GM19463 (cell line): ENCODE results near the gene RAPGEFL1.
"Not testable (repeated sequence)": the region's sequence is repeated elsewhere in the genome, so short reads cannot be mapped to it uniquely, and the experiment has no call there.

Experiments used
- ATAC-seq: cut with Tn5 transposase; IDR thresholded peaks from one replicate; pipeline ENCODE4 v1.9.1; 2021; ENCODE audit warnings: mild to moderate bottlenecking, moderate library complexity; ENCODE audit not compliant: unreplicated experiment

The RAPGEFL1 gene, protein sequence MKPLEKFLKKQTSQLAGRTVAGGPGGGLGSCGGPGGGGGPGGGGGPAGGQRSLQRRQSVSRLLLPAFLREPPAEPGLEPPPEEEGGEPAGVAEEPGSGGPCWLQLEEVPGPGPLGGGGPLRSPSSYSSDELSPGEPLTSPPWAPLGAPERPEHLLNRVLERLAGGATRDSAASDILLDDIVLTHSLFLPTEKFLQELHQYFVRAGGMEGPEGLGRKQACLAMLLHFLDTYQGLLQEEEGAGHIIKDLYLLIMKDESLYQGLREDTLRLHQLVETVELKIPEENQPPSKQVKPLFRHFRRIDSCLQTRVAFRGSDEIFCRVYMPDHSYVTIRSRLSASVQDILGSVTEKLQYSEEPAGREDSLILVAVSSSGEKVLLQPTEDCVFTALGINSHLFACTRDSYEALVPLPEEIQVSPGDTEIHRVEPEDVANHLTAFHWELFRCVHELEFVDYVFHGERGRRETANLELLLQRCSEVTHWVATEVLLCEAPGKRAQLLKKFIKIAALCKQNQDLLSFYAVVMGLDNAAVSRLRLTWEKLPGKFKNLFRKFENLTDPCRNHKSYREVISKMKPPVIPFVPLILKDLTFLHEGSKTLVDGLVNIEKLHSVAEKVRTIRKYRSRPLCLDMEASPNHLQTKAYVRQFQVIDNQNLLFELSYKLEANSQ

DNA sequence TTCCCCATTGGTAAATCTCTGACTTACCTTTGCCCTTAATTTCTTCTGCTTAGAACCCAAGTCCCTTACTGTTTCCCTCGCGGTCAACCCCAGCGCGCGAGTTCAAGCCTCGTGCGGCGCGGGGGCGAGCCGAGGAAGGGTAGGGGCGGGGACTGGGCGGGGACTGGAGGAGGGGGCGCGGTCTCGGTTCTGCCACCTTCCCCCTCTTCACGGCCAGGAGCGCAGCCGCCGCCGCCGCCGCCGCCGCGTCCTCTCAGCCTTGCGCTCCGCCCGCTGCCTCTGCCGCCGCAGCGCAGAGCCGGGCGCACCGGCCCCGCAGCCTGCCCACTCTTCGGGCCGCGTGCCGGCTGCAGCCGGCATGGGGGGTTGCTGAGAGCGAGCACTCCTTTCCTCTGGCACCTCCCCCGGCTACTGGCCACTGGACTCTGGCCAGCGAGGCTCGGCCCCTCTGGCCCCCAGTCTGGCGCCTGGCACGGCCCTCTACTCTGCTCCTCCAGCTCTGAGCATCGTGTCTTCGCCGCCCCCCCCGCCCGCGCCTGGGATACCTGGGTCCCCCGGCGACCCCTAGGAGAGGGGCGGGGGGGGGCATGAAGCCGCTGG, at the start of gene RAPGEFL1:
Gene RAPGEFL1, plus strand, starts transcription at position 196 of the 600 bp plus-strand sequence. Its CDS starts 392 bp downstream, at position 588.
- no peak for ATAC-seq

GRCh38 chr17:40129498-40129897, 47.8 kb upstream of the RAPGEFL1 start:
- no peak for ATAC-seq

GRCh38 chr17:40130352-40131042, 46.8 kb upstream of the RAPGEFL1 start:
- ATAC-seq, result no peak

DNA sequence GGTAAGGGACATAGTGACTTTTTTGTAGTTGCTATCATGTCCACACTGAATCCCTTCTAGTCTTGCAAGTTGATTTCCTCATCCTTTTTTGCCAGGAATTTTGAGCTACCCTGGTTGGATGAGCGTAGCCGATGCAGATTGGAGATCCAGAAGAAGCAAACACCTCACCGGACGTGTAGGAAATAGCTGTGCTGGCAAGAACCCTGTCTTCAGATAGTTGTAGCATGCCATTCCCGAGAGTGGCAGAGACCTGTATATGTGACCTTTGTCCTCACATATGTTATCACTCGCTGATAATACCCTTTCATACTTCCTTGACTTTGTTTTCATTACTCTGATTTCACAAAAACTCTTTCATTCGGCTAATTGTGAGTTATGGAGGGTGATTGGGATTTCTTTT, 43.1 kb upstream of the RAPGEFL1 start:
- ATAC-seq, result no peak

DNA sequence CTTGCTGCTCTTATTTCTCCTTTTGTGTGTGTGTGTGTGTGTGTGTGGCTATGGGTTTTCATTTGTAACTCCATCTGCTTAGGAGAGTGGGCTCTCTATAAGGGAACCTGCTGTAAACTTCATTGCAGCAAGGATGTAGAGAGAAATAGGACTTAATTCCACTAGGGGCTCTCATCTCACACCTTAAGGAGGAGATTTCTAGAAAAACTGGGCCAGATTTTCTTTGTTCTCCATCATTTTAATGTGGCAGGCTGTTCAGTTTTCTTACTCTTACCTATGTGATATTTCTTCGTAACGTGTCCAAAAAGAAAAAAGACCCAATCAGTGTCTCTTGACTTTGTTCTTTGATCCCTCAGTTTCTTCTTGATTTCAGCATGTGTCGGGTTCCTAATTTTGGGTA, 41.5 kb upstream of the RAPGEFL1 start:
- no peak for ATAC-seq

- ATAC-seq, result no peak
These were observed 37.7 kb upstream of the RAPGEFL1 start for GRCh38 chr17:40139566-40140058.

DNA sequence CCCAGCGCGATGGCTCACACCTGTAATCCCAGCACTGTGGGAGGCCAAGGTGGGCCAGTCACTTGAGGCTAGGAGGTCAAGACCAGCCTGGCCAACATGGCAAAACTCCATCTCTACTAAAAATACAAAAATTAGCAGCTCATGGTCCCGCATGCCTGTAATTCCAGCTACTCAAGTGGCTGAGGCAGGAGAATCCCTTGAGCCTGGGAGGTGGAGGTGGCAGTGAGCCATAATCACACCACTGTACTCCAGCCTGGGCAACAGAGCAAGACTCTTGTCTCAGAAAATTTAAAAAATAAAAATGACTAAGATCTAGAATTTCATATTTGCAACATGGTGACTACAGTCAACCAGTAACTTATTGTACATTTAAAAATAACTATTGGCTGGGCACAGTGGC, 34.1 kb upstream of the RAPGEFL1 start:
- ATAC-seq, result not testable (repeated sequence)

GRCh38 chr17:40145476-40145875, 31.8 kb upstream of the RAPGEFL1 start:
- ATAC-seq, result no peak

DNA sequence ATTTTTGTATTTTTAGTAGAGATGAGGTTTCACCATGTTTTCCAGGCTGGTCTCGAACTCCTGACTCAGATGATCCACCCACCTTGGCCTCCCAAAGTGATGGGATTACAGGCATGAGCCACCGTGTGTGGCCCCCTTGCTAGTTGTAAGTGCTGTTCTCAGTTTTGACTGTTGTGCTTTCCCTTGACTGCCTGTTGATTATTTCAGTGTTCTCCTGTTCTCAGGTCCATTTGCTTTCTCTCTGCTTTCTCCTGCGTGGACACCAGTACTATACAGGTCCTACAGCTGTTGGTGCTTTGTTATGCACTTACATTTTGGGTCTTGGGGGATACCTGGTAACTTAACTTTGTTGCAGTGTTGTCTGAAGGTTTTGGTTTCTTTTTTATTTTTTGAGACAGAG, 28.7 kb upstream of the RAPGEFL1 start:
- no peak for ATAC-seq

GRCh38 chr17:40150276-40150675, 27.0 kb upstream of the RAPGEFL1 start:
- no peak for ATAC-seq

GRCh38 chr17:40151414-40151963, 25.8 kb upstream of the RAPGEFL1 start:
- no peak for ATAC-seq

DNA sequence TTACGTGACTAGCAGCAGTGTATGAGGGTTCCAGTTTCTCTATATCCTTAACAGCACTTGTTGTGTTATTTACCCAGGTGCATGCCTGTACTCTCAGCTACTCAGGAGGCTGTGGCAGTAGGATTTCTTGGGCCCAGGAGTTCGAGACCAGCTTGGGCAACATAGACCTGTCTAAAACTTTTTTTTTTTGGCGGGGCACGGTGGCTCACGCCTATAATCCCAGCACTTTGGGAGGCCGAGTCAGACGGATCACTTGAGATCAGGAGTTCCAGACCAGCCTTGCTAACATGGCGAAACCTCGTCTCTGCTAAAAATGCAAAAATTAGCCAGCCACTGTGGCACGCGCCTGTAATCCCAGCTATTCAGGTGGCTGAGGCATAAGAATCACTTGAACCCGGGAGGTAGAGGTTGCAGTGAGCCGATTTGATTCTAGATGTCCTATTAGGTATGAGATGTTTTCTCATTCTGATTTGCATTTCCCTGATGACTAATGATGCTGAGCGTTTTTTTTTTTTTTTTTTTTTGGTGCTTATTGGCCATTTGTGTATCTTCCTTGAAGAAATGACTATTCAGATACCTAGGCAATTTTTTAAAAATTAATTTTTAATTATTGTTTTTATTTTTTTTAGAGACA, 23.6 kb upstream of the RAPGEFL1 start:
- no peak for ATAC-seq

- ATAC-seq, result no peak
These were observed 19.3 kb upstream of the RAPGEFL1 start for GRCh38 chr17:40157973-40158372.

- no peak for ATAC-seq
These were observed 18.7 kb upstream of the RAPGEFL1 start for GRCh38 chr17:40158438-40159013.

- ATAC-seq, result no peak
These were observed 17.8 kb upstream of the RAPGEFL1 start for GRCh38 chr17:40159456-40159855.

DNA sequence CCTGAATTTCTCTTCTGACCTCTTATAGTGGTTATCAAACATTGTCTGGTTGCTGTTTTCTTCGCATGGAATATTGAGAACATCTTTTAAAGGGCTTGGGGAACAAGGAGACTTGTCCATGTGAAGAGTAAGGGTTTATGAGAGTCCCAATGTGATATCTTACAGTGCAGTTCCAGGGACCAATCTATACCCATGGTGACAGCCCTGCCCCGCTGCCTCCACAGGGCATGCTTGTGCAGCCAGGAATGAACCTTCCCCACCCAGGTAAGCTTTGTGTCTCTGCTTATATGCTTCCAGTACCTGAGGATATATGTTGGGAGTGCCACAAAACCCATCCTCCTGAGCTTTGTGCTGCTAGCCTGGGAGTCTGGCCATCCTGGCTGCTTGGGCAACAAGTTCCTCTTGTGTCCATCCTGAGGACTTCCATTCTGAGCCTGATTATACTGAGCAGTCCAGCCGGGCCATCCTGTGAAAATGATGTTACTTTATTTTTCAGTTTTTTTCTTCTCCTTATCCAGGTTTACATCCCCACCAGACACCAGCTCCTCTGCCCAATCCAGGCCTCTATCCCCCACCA, 9.5 kb upstream of the RAPGEFL1 start:
- ATAC-seq, result no peak

GRCh38 chr17:40168262-40168832, 8.9 kb upstream of the RAPGEFL1 start:
- ATAC-seq, result no peak

GRCh38 chr17:40170325-40170724, 6.9 kb upstream of the RAPGEFL1 start:
- ATAC-seq, result no peak

- no peak for ATAC-seq
These were observed 5.5 kb upstream of the RAPGEFL1 start for GRCh38 chr17:40171750-40172149.
